Muscle layer of colon (tissue), 2 donors: ENCODE measurements around the gene ZDHHC9.

ENCODE experiments used
- H3K27ac ChIP-seq: one replicate; pipeline ENCODE4 v1.7.0; 2013; ENCODE audit warnings: low read depth, mild to moderate bottlenecking, low read length, moderate library complexity
- H3K27me3 ChIP-seq, 2 donors: one replicate each; pipeline ENCODE4 v1.7.0; 2013; ENCODE audit warnings: low read length in 2 of 2, mild to moderate bottlenecking in 2 of 2; ENCODE audit not compliant: insufficient read depth in 2 of 2, control insufficient read depth in 1 of 2
- H3K36me3 ChIP-seq: one replicate; pipeline ENCODE4 v1.7.0; 2013; ENCODE audit warnings: mild to moderate bottlenecking, low read length; ENCODE audit not compliant: insufficient read depth
- H3K4me1 ChIP-seq: one replicate; pipeline ENCODE4 v1.7.0; 2013; ENCODE audit warnings: mild to moderate bottlenecking, low read length; ENCODE audit not compliant: insufficient read depth
- H3K4me3 ChIP-seq, 2 donors: one replicate each; pipeline ENCODE4 v1.7.0; 2013; ENCODE audit warnings: low read length in 2 of 2, low read depth in 1 of 2, mild to moderate bottlenecking in 1 of 2, moderate library complexity in 1 of 2
- H3K9ac ChIP-seq: one replicate; pipeline ENCODE4 v1.7.0; 2013; ENCODE audit warnings: low read length
- H3K9me3 ChIP-seq: one replicate; pipeline ENCODE4 v1.7.0; 2013; ENCODE audit warnings: mild to moderate bottlenecking, low read length
- donor health status: abdominal sarcoma.
- donor health status: Adenocarcinoma of cecum.

The ZDHHC9 gene

DNA sequence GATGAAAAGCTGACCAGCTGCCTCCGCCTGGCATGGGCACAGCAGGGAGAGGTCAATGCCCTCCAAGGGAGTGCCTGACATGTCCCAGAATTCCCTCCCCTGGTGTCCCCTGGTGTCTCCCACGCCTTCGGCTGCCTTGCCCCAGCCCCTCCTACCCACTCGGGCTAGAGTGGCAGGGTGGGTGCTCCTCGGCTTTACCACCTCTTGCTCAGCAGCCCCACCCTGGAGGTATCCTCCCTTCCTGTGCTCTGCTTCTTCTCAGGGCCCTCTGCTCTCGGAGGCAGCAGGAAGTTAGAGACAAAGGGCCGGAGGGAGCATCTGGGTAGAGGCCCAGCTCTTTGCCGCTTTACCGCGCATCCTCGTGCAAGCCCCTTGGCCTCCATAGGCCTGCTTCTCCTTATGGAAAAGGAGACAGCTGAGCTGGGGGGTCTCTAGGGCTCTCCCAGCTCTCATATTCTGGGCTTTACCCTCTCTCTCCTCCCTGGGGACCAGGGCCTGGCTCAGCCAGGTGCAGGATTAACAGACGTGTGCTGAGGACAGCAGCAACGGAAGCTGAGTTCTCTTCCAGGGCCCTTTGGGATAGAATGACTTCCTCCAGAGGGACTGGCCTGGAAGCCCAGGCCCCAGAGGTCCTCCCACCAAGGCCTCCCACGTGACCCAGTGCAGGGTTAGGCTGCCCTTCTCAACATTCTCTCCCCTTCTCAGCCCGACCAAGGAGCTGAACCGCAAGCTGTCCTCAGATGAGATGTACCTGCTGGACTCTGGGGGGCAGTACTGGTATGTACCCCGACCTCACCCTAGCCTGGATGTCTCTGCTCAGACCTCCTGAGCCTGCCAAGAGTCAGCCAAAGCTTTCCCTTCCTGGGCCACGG, 87.7 kb downstream of the ZDHHC9 start:
- no peaks in the 10 kb centered on the region for H3K9me3 ChIP-seq
- no peak overlapping the region for H3K4me3 ChIP-seq
- no peak overlapping the region for H3K27ac ChIP-seq
- no peak overlapping the region for H3K9ac ChIP-seq
- H3K27me3 ChIP-seq = peaks cover 0 to 9% of the 10 kb centered on the region in 2 donors
- H3K4me1 ChIP-seq = peaks cover 10% of the 10 kb centered on the region
- no peaks in the 10 kb centered on the region for H3K36me3 ChIP-seq

- Histone ChIP-seq H3K4me1 (peaks cover 10% of the 10 kb centered on the region), H3K9me3 (no peaks in the 10 kb centered on the region), H3K27me3 (peaks cover 0 to 9% of the 10 kb centered on the region in 2 donors), H3K4me3 (no peak overlapping the region), H3K27ac (no peak overlapping the region), H3K9ac (no peak overlapping the region), H3K36me3 (no peaks in the 10 kb centered on the region)
Measured at GRCh38 chrX:129754056-129755024, 89.3 kb downstream of the ZDHHC9 start.
